HepG2 (cell line): ENCODE results near the gene MTHFSD.

Experiments
- ARID2 ChIP-seq: sonication (generic); formaldehyde crosslinking; IDR thresholded peaks from 2 replicates; pipeline ENCODE4 v1.8.1; 2022; ENCODE audit warnings: mild to moderate bottlenecking, missing genetic modification reagents, borderline replicate concordance
- MEIS1 ChIP-seq: sonication (generic); formaldehyde crosslinking; IDR thresholded peaks from 2 replicates; pipeline ENCODE4 v1.9.0; 2021; ENCODE audit warnings: mild to moderate bottlenecking, missing genetic modification reagents, moderate library complexity, borderline replicate concordance
- NAIF1 ChIP-seq: sonication (generic); formaldehyde crosslinking; IDR thresholded peaks from 2 replicates; pipeline ENCODE4 v1.5.0; 2020; ENCODE audit warnings: mild to moderate bottlenecking, missing genetic modification reagents, borderline replicate concordance
- SP1 ChIP-seq, 2 experiments: fragments of 450-650 bp in 1 of 2; sonication (generic) in 1 of 2; formaldehyde crosslinking in 1 of 2; IDR thresholded peaks; 2 replicates each; pipeline versions ENCODE4 v1.4.0 to v1.6.1; 2016 to 2020; ENCODE audit warnings: missing genetic modification reagents in 1 of 2
- TEAD3 ChIP-seq: optimal IDR thresholded peaks from 2 replicates; pipeline ENCODE3; 2016; ENCODE audit warnings: borderline replicate concordance
- ZNF101 ChIP-seq: sonication (generic); formaldehyde crosslinking; IDR thresholded peaks from 2 replicates; pipeline ENCODE4 v1.4.0; 2020; ENCODE audit warnings: mild to moderate bottlenecking, low read depth, missing genetic modification reagents, borderline replicate concordance
- ZNF773 ChIP-seq: sonication (generic); formaldehyde crosslinking; IDR thresholded peaks from 2 replicates; pipeline ENCODE4 v1.4.0; 2020; ENCODE audit warnings: missing genetic modification reagents, borderline replicate concordance
- TF ChIP-seq, protein P1 (sequence below): sonication (generic); formaldehyde crosslinking; IDR thresholded peaks from 2 replicates; pipeline ENCODE4 v1.5.0; 2020; ENCODE audit warnings: missing genetic modification reagents, mild to moderate bottlenecking, borderline replicate concordance
- TF ChIP-seq, protein P2 (sequence below): sonication (generic); formaldehyde crosslinking; IDR thresholded peaks from 2 replicates; pipeline ENCODE4 v1.4.0; 2020; ENCODE audit warnings: missing genetic modification reagents
- TF ChIP-seq, protein P3 (sequence below): sonication (generic); formaldehyde crosslinking; IDR thresholded peaks from 2 replicates; pipeline ENCODE4 v1.4.0; 2020; ENCODE audit warnings: mild to moderate bottlenecking, missing genetic modification reagents, borderline replicate concordance

DNA sequence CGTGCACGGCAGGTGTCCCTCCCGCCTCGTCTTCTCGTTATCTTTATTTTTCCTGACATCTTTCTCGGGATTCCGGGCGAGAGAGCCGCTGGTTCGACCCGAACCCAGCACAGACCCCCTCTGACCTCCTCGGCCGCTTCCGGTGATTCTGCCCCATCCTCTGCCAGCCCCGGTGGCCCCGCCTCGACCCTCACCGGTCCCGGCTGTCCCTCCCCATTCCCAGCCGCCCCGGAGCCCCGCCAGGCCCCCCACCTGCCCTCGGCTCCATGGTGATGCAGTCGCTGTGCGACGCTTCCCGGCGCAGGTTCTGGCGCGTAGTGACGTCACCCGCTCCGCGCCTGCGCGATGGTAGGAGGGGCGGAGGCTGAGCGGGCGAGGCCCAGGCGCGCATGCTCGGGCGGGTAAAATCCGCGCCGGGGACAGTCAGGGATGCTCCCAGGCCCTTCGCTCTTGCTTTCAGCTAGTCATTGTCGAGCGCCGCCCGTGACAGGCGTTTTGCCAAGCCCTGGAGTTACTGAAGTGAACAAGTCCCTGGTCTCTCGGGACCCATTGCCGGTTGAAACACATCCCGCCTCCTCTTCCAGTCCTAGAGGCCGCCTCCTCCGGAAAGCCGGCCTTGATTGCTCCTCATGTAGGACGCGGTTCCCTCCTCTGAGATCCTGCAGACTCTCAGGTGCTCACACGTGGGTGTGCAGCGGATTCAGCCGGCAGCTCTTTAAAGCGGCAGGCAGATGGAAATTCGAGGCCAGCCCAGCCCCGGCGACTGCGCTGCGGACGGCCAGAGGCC is at the start of gene MTHFSD:
- TF ChIP-seq, protein P1, sequence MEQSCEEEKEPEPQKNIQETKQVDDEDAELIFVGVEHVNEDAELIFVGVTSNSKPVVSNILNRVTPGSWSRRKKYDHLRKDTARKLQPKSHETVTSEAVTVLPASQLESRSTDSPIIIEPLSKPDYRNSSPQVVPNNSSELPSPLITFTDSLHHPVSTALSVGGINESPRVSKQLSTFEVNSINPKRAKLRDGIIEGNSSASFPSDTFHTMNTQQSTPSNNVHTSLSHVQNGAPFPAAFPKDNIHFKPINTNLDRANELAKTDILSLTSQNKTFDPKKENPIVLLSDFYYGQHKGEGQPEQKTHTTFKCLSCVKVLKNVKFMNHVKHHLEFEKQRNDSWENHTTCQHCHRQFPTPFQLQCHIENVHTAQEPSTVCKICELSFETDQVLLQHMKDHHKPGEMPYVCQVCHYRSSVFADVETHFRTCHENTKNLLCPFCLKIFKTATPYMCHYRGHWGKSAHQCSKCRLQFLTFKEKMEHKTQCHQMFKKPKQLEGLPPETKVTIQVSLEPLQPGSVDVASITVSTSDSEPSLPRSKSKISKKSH (CRISPR knock-in tag): no peak
- TF ChIP-seq NAIF1: no peak
- no peak for TF ChIP-seq SP1 (IDR thresholded peaks at IDR 0.05)
- peak; percentile 92 for TF ChIP-seq SP1 (CRISPR knock-in tag; IDR thresholded peaks at IDR 0.05)
- TF ChIP-seq, protein P2, sequence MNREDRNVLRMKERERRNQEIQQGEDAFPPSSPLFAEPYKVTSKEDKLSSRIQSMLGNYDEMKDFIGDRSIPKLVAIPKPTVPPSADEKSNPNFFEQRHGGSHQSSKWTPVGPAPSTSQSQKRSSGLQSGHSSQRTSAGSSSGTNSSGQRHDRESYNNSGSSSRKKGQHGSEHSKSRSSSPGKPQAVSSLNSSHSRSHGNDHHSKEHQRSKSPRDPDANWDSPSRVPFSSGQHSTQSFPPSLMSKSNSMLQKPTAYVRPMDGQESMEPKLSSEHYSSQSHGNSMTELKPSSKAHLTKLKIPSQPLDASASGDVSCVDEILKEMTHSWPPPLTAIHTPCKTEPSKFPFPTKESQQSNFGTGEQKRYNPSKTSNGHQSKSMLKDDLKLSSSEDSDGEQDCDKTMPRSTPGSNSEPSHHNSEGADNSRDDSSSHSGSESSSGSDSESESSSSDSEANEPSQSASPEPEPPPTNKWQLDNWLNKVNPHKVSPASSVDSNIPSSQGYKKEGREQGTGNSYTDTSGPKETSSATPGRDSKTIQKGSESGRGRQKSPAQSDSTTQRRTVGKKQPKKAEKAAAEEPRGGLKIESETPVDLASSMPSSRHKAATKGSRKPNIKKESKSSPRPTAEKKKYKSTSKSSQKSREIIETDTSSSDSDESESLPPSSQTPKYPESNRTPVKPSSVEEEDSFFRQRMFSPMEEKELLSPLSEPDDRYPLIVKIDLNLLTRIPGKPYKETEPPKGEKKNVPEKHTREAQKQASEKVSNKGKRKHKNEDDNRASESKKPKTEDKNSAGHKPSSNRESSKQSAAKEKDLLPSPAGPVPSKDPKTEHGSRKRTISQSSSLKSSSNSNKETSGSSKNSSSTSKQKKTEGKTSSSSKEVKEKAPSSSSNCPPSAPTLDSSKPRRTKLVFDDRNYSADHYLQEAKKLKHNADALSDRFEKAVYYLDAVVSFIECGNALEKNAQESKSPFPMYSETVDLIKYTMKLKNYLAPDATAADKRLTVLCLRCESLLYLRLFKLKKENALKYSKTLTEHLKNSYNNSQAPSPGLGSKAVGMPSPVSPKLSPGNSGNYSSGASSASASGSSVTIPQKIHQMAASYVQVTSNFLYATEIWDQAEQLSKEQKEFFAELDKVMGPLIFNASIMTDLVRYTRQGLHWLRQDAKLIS: peak; percentile 51; the same call in 1 of the 2 replicates
- TF ChIP-seq TEAD3: peak; percentile 33
- peak; percentile 70; the same call in 1 of the 2 replicates for TF ChIP-seq ZNF773 (CRISPR knock-in tag)
- no peak for TF ChIP-seq ARID2 (CRISPR knock-in tag)
- no peak for TF ChIP-seq MEIS1
- TF ChIP-seq, protein P3, sequence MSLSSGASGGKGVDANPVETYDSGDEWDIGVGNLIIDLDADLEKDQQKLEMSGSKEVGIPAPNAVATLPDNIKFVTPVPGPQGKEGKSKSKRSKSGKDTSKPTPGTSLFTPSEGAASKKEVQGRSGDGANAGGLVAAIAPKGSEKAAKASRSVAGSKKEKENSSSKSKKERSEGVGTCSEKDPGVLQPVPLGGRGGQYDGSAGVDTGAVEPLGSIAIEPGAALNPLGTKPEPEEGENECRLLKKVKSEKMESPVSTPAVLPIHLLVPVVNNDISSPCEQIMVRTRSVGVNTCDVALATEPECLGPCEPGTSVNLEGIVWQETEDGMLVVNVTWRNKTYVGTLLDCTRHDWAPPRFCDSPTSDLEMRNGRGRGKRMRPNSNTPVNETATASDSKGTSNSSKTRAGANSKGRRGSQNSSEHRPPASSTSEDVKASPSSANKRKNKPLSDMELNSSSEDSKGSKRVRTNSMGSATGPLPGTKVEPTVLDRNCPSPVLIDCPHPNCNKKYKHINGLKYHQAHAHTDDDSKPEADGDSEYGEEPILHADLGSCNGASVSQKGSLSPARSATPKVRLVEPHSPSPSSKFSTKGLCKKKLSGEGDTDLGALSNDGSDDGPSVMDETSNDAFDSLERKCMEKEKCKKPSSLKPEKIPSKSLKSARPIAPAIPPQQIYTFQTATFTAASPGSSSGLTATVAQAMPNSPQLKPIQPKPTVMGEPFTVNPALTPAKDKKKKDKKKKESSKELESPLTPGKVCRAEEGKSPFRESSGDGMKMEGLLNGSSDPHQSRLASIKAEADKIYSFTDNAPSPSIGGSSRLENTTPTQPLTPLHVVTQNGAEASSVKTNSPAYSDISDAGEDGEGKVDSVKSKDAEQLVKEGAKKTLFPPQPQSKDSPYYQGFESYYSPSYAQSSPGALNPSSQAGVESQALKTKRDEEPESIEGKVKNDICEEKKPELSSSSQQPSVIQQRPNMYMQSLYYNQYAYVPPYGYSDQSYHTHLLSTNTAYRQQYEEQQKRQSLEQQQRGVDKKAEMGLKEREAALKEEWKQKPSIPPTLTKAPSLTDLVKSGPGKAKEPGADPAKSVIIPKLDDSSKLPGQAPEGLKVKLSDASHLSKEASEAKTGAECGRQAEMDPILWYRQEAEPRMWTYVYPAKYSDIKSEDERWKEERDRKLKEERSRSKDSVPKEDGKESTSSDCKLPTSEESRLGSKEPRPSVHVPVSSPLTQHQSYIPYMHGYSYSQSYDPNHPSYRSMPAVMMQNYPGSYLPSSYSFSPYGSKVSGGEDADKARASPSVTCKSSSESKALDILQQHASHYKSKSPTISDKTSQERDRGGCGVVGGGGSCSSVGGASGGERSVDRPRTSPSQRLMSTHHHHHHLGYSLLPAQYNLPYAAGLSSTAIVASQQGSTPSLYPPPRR: no peak
- no peak for TF ChIP-seq ZNF101 (CRISPR knock-in tag)
